Glomerular visceral epithelial cell (primary cell): Measurements from ENCODE around the gene CTNNB1.

ENCODE experiments used
- DNase-seq: peaks from one replicate; pipeline ENCODE4 v3.0.0-alpha.2; 2016; ENCODE audit errors: extremely low spot score

The CTNNB1 gene

DNA sequence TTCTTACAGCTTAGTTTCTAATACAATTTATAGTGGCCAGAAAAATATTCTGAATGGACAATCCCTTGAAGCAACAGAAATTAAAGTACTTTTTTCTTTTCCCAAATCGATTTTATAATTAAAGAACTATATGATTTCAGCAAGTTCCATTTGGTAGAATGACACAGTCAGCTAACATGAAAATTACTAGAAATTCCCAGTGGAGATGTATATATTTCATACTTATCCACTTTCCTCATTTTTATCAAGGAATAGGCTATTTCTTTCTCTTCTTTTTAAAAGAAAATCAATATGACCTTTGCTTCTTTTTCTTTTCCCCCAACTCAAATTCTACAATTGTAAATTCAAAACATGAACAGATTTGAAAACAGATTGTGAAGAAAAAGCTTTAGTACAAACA lies 6.4 kb upstream of the CTNNB1 start:
- no peak for DNase-seq

DNA sequence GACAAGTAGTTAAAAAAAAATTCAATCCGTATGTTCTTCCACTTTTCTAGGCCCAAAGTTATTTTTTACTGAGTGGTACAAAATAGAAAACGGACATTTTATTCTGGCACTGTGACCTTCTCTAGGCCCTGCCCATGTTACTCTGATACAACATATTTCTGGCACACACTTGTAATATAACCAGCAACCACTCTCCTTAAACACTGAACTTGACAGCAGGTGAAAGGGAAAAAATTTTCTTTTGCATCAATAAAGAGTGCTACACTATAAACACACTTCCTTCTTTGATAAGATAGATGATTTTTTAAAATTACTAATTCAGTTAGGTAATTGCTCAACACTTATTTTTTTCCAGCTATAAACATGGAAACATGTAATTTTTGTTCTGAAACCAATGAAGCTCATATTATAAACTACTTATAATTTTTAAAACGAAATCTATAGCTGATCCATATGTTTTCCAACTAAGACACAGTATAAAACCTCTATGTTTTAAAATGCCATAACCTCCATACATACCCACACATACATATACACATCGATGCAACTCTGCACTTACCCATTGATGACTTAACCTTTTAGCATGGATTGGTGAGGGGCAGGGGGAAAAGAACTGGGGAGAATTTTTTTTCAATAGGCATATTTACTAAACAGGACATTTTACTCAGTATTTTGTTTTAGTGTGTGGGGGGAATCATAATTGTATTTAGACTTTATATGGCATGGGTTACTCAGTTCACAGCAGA lies 5.3 kb upstream of the CTNNB1 start:
- DNase-seq = no peak

DNA sequence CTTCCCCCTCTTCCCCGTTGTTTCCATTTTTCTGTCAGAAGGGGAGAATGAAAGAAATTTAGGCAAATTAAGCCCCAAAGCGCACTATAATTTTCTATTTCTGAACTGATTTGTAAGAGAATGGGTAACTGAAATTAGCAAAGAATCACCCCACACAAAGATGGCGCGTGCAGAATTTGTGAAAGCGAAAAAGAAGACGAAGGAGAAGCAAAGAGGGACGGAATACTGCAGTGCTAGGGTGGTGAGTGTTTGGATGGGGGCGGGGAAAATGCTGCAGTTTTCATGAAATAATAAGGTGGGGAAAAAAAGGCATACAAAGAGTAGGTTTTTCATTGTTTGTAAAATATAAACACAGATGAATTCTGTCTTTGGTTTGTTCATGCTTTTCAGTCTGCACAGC lies 4.6 kb upstream of the CTNNB1 start:
- no peak for DNase-seq

DNA sequence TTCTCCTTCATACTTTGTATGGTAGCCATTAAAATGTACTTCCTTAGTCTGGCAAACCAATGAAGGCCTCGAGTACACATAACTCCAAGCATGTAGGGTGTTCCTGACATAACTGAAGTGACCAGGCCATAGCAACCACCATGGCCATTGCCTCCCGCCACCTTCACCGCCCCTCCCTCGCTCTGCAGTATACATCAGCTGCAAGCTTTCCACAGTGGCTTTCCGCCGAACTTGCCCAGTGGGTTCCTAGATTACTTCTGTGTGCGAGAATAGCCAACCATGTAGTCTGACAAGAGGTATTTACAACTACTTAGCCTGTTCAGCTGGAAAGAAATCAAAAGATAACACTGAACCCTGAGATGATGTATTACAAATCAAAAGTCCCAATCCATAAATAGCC lies 3.4 kb upstream of the CTNNB1 start:
- no peak for DNase-seq

DNA sequence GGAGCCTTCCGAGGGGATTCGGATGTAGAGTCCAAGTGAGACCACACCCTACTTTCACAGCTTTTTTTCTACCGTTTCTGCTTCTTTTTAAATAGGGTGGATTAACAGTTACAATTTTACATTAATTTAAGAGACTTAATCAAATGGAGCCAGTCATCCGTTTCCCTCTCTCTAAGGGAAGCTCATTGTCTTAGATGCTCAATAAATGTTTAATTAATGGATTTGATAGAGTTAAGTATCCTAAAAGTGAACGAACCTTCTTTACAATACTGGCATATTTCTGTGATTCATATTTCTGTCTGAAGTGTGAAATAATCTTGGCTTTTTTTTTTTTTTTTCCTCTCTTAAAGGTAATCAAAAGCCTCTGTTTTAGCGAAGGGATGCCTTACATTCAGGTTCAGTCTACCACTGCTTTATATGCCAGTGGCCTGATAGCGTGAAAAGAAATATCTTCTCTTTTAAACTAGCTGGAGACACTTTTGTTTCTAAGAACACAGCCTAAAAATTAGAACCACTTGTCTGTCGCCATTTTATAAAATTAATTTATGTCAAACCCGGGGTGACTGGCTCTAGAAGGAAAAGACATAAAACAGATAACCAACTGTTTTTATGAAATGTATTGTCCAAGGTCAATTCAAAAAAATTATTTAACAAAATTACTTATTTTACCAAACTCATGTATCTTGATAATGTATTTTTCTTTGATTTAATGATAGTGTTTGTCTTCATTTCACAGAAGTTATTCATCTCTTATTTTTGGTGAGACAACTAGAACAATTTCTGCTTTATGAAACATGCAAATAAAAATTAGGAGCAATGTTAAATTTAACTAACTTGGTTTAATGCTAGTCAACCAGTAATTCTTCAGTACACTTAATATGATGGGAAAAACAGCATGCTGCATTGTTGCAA lies 2.5 kb upstream of the CTNNB1 start:
- DNase-seq = no peak

DNA sequence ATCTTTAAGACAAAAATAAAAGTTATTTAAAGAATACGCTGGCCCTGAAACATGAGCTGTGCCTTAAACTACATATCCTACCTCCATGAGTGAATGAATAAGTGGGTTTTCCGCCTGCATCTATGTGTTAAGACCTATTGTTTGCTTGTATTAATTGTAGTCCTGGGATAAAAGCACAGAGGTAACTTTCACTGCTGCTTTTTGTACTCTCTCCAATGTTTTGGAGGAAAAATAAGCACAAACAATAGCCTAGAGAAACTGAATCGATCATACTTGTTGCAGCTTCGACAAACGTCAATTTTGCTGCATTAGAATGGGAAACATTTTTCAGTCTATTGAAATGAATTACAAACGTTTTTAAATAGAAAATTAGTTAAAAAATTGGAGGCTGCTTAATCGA lies 1.3 kb upstream of the CTNNB1 start:
- DNase-seq = no peak

DNA sequence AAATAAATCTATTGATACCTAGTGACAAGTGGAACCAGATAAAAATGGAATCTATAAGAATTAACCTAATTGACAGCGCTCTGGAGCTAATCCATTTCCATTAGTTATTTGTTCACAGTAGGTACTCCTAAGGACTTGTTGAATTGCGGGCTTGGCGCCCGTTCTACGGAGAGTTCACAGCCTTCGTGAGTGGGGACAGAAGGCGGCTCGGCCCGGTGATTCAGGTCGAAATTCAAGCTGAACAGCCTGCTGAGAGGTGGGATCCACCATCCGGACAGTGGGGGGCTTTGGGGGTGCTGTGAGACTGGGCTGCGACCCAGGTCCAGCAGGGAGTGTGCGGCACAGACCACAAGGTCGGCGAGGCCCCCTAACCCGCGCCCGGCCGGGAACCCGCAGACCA lies 779 bp upstream of the CTNNB1 start:
- DNase-seq = no peak

DNA sequence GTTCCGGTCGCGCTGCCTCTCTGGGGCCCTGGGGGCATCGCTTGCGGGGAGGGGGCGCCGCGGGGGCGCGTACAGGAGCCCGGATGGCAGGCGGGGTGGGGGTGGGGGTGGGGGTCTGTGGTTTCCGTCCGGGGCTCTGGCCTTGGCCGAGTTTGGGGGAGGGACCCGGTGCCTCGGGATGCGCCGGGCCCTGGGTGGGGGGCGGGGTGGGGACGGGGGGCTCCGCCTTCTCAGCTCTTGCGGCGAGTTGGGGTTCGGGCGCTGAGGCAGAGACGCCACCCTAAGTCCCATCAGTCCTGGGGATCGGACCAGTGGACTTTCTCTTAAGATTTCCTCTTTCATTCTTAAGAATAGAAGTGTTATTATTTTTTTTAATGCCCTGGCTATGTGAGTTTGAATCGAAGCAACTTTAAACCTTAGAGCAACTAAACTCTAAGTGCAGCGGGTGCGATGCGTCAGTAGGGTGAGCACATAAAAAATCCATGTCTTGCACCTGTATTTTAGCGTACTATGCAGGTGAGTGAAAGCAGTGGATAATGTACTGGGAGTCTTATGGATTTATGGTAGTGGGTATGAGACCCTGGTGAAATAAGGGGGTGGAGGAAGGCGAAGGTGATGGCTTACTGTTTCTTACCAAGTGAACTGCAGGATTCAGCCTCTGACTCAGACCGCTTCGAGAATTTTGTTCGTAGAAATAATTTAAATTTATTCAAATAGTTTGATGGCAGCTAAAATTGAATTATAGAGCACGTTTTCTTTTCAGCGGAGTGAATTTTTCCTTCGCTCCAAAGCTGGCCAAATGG lies 762 bp downstream of the CTNNB1 start:
- DNase-seq = peak; percentile 54

DNA sequence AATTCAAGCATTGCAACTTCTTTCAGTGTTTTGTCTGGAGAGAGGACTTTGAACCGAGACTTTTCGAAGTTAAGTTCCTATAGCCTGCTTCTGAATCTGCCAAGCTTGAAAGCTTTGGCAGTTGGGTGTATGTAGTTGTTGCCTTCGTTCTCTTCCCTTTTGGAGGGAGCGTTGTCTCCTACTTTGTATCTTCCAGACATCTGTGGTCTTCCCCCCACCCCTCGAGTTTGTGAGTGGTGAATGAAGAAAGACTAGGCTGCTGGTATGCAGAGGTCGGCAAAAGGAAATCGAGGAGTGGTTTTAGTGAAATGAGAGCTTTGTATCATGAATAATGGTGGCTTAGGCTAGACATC lies 1.3 kb downstream of the CTNNB1 start:
- peak; percentile 66 for DNase-seq

DNA sequence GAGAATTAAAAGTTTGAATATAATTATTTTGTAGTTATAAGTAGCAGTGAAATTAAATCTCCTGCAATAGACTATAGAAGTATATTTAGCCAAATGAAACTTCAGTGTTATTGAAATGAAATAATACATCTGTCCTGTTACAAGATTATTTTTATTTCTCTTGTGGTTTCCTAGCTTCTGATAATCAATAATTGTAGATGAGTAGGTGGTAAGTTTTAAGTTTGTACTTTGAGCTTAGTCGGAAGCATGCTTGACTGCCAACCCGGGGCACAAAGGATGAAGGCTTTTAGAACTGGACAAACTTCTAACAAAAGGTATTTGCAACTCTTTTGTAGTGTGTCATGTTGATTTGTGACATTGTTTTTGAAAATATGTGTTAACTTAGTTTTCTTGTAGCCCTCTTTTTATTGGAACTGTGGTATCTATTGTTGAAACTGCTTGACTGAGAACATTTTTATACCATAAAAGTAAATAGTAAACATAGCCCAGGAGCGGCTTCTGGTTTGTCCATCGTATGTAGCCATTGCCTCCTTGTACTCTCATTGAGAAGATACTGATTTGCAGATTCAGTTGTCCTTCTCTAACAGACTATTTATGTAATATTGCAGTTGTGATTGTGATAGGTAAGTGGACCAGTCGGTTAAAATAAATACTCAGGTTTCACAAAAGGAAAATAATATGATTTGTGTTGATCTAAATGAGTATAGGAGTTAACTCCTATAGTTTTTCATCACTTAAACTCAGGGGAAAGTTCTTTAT lies 2.9 kb downstream of the CTNNB1 start:
- DNase-seq = no peak

DNA sequence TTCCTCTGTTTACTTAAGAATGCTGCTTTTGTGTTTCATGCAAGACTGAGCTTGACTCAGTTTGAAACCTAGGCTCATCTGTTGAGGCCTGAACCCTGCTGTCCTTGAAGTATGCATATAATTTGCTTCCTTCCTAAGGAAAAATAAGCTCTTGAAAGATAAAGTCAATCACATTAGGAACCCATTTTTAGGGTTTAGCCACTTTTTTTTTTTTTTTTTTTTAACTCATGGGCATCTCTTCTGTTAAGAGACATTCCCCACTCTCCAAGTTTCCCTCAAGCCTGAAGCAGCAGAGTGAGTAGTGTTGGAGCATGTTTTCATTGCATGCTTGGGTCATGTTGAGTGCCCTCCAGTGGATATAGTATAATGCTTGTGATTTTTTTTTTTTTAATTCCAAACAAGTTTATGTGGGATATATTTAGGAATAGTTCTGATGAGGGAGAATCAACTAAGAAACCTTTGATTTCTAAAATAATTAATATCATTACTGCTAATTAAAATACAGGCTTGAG lies 3.6 kb downstream of the CTNNB1 start:
- DNase-seq = peak; percentile 62

DNA sequence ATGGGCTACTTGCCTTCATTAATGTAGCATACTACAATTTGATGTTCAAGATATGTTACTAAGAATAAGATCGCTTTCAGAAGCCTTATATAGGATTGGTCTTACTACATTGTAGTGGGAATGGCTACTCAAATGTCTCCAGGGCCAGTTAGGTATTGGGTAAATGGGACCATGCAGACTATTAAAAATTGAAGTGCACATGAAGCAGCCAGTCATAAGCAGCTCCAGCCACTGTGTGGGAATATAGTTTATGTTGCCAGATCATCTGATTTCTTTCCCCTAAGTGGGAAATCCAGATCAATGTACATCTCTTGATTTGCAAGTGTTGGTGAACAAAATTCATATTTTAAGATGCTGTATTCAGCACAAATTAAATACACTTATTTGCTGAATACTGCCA lies 5.1 kb downstream of the CTNNB1 start:
- no peak for DNase-seq

DNA sequence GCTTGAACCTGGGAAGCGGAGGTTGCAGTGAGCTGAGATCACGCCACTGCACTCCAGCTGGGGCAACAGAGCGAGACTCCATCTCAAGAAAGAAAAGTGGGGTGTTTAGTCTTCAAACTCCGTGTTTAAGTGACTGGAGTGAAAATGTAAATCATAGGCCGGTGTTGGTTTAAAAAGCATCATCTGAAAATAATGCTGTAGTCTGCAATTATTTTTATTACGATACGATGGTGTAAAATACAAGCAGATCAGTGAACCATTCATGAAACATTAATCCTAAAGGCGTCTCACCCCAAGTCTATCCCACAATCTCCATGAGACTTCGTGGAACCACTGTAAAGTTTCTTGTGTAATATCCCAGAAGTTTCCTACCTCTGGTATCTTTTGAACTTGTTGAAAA lies 6.3 kb downstream of the CTNNB1 start:
- DNase-seq = no peak

DNA sequence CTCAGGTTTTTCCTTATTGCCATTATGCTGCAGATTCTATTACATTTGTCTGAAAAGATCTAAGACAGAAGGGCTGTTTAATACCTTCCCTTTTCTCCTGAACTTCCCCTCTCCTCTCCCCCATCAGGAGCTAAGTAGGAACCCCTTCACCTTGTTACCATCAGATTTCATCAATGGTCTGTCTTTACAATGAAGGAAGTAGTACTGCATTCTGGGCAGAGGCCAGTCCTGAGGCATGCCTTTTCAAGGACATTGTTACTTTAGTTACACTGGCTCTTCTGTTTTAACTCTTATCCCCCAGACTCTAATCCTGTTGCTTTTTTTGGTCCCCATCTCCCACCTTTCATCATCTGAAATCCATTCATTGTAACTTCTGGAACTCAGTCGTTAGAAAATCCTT lies 8.1 kb downstream of the CTNNB1 start:
- no peak for DNase-seq

DNA sequence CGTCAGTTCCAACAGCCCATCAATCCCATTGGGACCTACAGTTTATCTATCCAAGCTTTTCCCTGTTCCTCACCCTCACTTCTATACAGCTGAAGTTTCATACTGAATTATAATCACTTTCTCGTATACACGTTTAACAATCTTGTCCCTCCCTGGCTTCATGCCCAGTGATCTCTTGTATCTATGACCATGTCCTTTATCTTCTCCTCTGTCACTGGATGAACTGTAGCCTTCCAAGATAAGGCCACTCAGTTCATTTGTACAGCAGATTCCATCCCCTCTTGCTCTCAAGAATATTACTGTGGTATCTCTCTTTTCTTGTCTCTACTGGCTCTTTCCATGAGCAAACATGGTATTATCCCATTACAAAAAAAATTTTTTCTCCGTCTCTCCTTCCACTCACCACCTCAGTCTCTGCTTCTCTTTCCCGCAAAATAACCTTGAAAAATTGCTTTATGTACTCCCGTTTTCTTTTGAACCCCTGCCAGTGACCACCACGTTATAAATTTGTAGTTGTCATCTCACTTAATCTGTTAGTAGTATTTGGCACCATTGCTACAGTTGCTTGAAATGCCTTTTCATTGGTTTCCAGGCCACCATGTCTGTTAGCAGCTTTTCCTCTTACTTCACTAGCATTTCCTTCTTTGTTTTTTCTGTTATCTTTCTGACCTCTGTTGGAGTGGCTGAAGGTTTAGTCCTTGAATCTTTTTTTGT lies 9.4 kb downstream of the CTNNB1 start:
- DNase-seq = no peak

DNA sequence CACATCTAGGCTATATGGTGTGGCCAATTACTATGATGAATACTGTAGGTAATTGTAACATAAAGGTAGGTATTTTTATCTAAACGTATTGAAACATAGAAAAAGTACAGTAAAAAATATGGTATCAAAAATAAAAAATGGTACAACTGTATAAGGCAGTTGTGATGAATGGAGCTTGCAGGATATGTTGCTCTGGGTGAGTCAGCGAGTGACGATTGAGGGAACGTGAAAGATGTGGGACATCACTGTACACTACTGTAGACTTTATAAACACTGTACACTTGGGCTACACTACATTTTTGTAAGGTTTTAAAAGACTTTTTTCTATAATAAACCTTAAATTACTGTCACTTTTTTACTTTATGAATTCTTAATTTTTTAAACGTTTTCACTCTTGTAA lies 10.3 kb downstream of the CTNNB1 start:
- DNase-seq = no peak

DNA sequence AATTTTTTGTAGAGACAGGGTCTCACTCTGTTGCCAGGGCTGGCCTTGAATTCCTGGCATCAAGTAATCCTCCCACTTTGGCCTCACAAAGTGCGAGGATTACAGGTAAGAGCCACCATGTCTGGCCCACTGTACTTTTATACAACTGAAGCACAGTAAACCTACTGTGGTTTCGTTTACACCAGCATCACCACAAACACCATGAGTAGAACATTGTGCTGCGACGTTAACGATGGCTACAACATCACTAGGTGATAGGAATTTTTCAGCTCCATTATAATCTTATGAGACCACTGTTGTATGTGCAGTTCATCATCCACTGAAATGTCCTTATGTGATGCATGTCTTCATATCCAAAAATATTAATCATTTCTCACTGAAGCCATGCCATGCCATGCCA lies 11.7 kb downstream of the CTNNB1 start:
- no peak for DNase-seq

DNA sequence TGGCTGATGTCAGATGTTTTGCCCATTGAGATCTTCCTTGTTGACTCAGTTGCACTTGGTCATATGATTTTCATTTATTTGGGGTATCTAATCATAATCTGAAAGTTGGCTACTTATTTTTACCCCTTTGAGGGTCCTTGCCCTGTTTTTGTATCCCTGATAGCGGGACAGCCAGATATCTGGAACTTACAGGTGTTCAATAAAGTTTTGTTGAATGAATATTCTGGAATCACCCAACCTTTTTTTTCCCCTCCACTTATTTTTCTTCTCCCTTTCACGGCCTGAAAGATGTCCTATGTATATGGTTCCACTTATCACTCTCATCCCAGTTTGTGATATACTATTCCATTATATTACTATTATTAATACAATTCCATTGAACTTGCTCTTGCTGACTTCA lies 12.8 kb downstream of the CTNNB1 start:
- DNase-seq = no peak

DNA sequence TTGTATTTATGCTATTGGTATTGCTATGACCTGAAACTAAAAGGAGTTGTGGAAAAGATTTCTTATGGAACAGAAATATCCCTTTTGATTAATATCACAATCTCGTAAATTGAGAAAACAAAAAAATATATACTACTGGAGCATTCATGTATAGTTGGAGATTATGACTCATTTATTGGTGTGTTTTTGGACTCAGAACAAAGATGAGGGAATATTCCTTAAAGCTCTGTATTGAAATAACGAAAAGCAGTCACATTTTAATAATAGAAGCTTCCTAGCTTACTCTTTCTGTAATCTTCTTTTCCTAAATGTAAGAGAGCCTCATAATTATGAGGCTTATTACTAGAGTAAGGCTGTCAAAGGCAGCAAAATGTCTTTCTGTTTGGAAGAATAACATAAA lies 14.3 kb downstream of the CTNNB1 start:
- DNase-seq = no peak

DNA sequence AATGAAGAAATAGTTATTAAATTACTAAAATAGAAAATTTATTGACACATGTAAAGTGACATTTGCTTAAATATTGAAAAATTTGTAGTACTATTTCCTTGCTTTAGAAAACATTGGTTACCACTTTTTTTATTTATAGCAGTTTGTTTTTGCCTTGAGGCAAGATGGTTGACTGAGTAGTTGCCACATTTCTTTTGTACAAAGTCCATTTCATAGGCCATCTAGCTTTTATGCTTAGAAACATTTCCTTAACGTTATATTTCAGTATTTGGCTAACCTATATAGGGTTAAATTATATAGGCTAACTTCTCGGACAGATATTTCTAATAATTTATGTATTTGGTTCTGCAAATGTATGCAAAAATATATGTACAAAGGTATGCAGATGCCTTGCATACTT lies 17.1 kb downstream of the CTNNB1 start:
- no peak for DNase-seq

DNA sequence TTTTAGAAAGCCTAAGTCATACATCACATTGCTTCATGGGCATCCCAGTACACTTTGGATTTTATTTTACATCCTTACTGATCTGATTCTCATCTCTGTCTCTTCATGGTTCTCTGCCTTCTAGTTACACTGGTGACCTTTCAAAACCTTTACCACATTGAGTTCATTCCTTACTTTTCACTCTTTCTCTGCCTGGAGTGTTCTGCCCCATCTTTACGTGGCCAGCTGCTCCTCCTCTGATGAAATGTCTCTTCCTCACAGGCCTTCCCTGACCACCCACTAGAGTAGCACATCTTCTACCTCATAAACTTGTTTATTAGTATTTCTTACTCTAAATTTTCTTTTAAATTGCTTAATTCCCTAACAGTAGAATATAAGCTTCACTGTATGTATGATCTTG lies 17.7 kb downstream of the CTNNB1 start:
- peak; percentile 15 for DNase-seq
